Left lung (tissue), 10 donors: ENCODE results near the gene DNAJC11. TPM values are rescaled to one million over a fixed set of nuclear protein-coding genes. Genes with fewer than 3 reads are reported as not detected.

ENCODE experiments used
- ATAC-seq: fragments of 200-7000 bp; cut with Tn5 transposase; one replicate; pipeline ENCODE4 v1.9.1; 2020; ENCODE audit warnings: moderate library complexity
- DNase-seq, 4 donors: peaks; one replicate each; pipeline ENCODE4 v3.0.0-alpha.2; 2013 to 2020
- H3K27ac ChIP-seq, 2 donors: fragments of 200-600 bp; sonication (generic) in 1 of 2; one replicate each; pipeline versions ENCODE4 v1.5.0 to v1.8.0; 2020 to 2021
- H3K27me3 ChIP-seq, 2 donors: fragments of 200-600 bp; sonication (generic) in 1 of 2; one replicate each; pipeline versions ENCODE4 v1.5.0 to v1.8.0; 2020 to 2021
- H3K36me3 ChIP-seq, 2 donors: fragments of 200-600 bp; sonication (generic) in 1 of 2; one replicate each; pipeline versions ENCODE4 v1.5.0 to v1.8.0; 2020 to 2021
- H3K4me1 ChIP-seq, 2 donors: fragments of 200-600 bp; one replicate each; pipeline ENCODE4 v1.8.0; 2021
- H3K4me3 ChIP-seq, 2 donors: fragments of 200-600 bp; sonication (generic) in 1 of 2; one replicate each; pipeline versions ENCODE4 v1.5.0 to v1.8.0; 2020 to 2021; ENCODE audit warnings: mild to moderate bottlenecking in 1 of 2
- H3K9me3 ChIP-seq, 2 donors: fragments of 200-600 bp; sonication (generic) in 1 of 2; one replicate each; pipeline versions ENCODE4 v1.5.0 to v1.8.0; 2020 to 2021
- CTCF ChIP-seq, 2 donors: fragments of 200-600 bp; sonication (generic) in 1 of 2; IDR thresholded peaks; one replicate each; pipeline versions ENCODE4 v1.5.0 to v1.8.0; 2021; ENCODE audit warnings: antibody characterized with exemption in 2 of 2
- intact Hi-C, 2 donors: fragments of 100-400 bp; cut with DNase I; formaldehyde crosslinking; loops; one replicate each; pipeline versions ENCODE4 v1.11.2 to v1.14.2; 2022
- polyA plus RNA-seq, 6 donors: library from polyadenylated mRNA; unstranded; fragments of 120-200 nt; gene quantifications; one replicate each; pipeline ENCODE4 v1.2.1, GENCODE V29; 2013; ENCODE audit not compliant: insufficient read length in 6 of 6
- total RNA-seq, 2 donors: library from RNA; stranded (reverse); fragmentation: NEBNext Ultra II Directional; extraction: Animal tissue kit (Norgen Biotek cat#: 25700); gene quantifications; one replicate each; pipeline ENCODE4 v1.2.1, GENCODE V29; 2021
- donor health status: DM: no; HTN: yes; CAD: no.
- donor health status: DM: no; HTN: no; CAD: no.

Gene DNAJC11
- total and polyA plus RNA-seq, 8 donors = 33.5 to 52.0 (median 46.7) TPM

GRCh38 chr1:6675941-6676340 lies 25.7 kb downstream of the DNAJC11 start:
- no peaks in the 10 kb centered on the region for H3K27me3 ChIP-seq
- H3K36me3 ChIP-seq = peaks cover 0 to 77% of the 10 kb centered on the region in 2 donors
- ATAC-seq (no peak), DNase-seq (no peak)
- H3K9me3 ChIP-seq = no peaks in the 10 kb centered on the region
- TF ChIP-seq CTCF (IDR thresholded peaks at IDR 0.05) = no peak
- H3K4me1 ChIP-seq = no peaks in the 10 kb centered on the region
- intact Hi-C loops = no loop called here
- H3K4me3 ChIP-seq = no peak overlapping the region
- no peak overlapping the region for H3K27ac ChIP-seq

- TF ChIP-seq CTCF (IDR thresholded peaks at IDR 0.05) = no peak
- Histone ChIP-seq H3K9me3 (no peaks in the 10 kb centered on the region), H3K36me3 (peaks cover 0 to 71% of the 10 kb centered on the region in 2 donors), H3K4me3 (no peak overlapping the region), H3K27ac (no peak overlapping the region), H3K4me1 (no peaks in the 10 kb centered on the region), H3K27me3 (no peaks in the 10 kb centered on the region)
- DNase-seq (no peak), ATAC-seq (no peak)
- intact Hi-C loops = no loop called here
These were observed 26.8 kb downstream of the DNAJC11 start for GRCh38 chr1:6674771-6675170.

- H3K4me3 ChIP-seq = no peak overlapping the region
- TF ChIP-seq CTCF (IDR thresholded peaks at IDR 0.05) = no peak
- DNase-seq (no peak), ATAC-seq (no peak)
- H3K9me3 ChIP-seq = no peaks in the 10 kb centered on the region
- no peaks in the 10 kb centered on the region for H3K27me3 ChIP-seq
- H3K27ac ChIP-seq = no peak overlapping the region
- no peaks in the 10 kb centered on the region for H3K4me1 ChIP-seq
- H3K36me3 ChIP-seq = peaks cover 0 to 62% of the 10 kb centered on the region in 2 donors
- intact Hi-C loops = no loop called here
These were observed 27.7 kb downstream of the DNAJC11 start for GRCh38 chr1:6673816-6674398.

GRCh38 chr1:6672558-6672957 lies 29.1 kb downstream of the DNAJC11 start:
- Histone ChIP-seq H3K4me1 (no peaks in the 10 kb centered on the region), H3K27me3 (no peaks in the 10 kb centered on the region), H3K9me3 (no peaks in the 10 kb centered on the region), H3K36me3 (peaks cover 0 to 51% of the 10 kb centered on the region in 2 donors), H3K27ac (no peak overlapping the region), H3K4me3 (no peak overlapping the region)
- DNase-seq (no peak), ATAC-seq (no peak)
- intact Hi-C loops = no loop called here
- TF ChIP-seq CTCF (IDR thresholded peaks at IDR 0.05) = no peak

- ATAC-seq = no peak
- H3K4me3 ChIP-seq = no peak overlapping the region
- H3K27me3 ChIP-seq = no peaks in the 10 kb centered on the region
- DNase-seq = no peak
- no peaks in the 10 kb centered on the region for H3K4me1 ChIP-seq
- no peak overlapping the region for H3K27ac ChIP-seq
- no peaks in the 10 kb centered on the region for H3K9me3 ChIP-seq
- no peak for TF ChIP-seq CTCF (IDR thresholded peaks at IDR 0.05)
- intact Hi-C loops = no loop called here
- peaks cover 0 to 52% of the 10 kb centered on the region in 2 donors for H3K36me3 ChIP-seq
These were observed 33.1 kb downstream of the DNAJC11 start for GRCh38 chr1:6668503-6668902.
